GM23338 (cell line): ENCODE measurements around the gene SMYD3. TPM values are rescaled to one million over a fixed set of nuclear protein-coding genes. Genes with fewer than 3 reads are reported as not detected.

Source experiments
- ATAC-seq: fragments of 200-7000 bp; cut with Tn5 transposase; 3 replicates; pipeline ENCODE4 v1.9.1; 2020
- DNase-seq: peaks from one replicate; pipeline ENCODE4 v3.0.0-alpha.2; 2015; ENCODE audit warnings: low spot score
- H2AFZ ChIP-seq: fragments of 200-600 bp; sonication (generic); 2 replicates; pipeline ENCODE4 v1.8.0; 2016; ENCODE audit warnings: antibody characterized with exemption, mild to moderate bottlenecking, moderate library complexity
- H3F3A ChIP-seq: fragments of 200-600 bp; sonication (generic); replicated peaks from 2 replicates; pipeline ENCODE4 v1.8.0; 2017; ENCODE audit warnings: antibody characterized with exemption, mixed run types, low read depth
- H3K27ac ChIP-seq: fragments of 200-600 bp; sonication (generic); 2 replicates; pipeline ENCODE4 v1.6.1; 2016; ENCODE audit warnings: low read depth
- H3K27me3 ChIP-seq: fragments of 200-600 bp; sonication (generic); 2 replicates; pipeline ENCODE4 v1.8.0; 2016; ENCODE audit warnings: mild to moderate bottlenecking, mixed run types, moderate library complexity; ENCODE audit not compliant: insufficient read depth
- H3K36me3 ChIP-seq: fragments of 200-600 bp; sonication (generic); 2 replicates; pipeline ENCODE4 v1.8.0; 2016; ENCODE audit warnings: mild to moderate bottlenecking; ENCODE audit not compliant: insufficient read depth
- H3K4me1 ChIP-seq: fragments of 200-600 bp; sonication (generic); 2 replicates; pipeline ENCODE4 v1.8.0; 2016; ENCODE audit warnings: mild to moderate bottlenecking, moderate library complexity; ENCODE audit not compliant: insufficient read depth
- H3K4me2 ChIP-seq: fragments of 200-600 bp; sonication (generic); 2 replicates; pipeline ENCODE4 v1.7.1; 2017; ENCODE audit warnings: mixed run types
- H3K4me3 ChIP-seq: fragments of 200-600 bp; sonication (generic); 2 replicates; pipeline ENCODE4 v1.6.1; 2016; ENCODE audit warnings: mixed run types
- H3K79me2 ChIP-seq: fragments of 200-600 bp; sonication (generic); replicated peaks from 2 replicates; pipeline ENCODE4 v1.8.0; 2017; ENCODE audit warnings: mild to moderate bottlenecking; ENCODE audit not compliant: insufficient read depth
- H3K9me2 ChIP-seq: fragments of 200-600 bp; sonication (generic); 2 replicates; pipeline ENCODE4 v1.8.0; 2017; ENCODE audit not compliant: insufficient read depth
- H4K20me1 ChIP-seq: fragments of 200-600 bp; sonication (generic); replicated peaks from 2 replicates; pipeline ENCODE4 v1.8.0; 2017; ENCODE audit warnings: mild to moderate bottlenecking; ENCODE audit not compliant: insufficient read depth
- H3K27ac Mint-ChIP-seq: 2 replicates; pipeline ENCODE4 v1.8.0; 2020; ENCODE audit warnings: inconsistent platforms, mild to moderate bottlenecking, moderate library complexity, mixed read lengths
- H3K27me3 Mint-ChIP-seq: 3 replicates; pipeline ENCODE4 v1.8.0; 2022; ENCODE audit warnings: low read depth, mild to moderate bottlenecking, moderate library complexity, mixed read lengths, inconsistent platforms; ENCODE audit not compliant: insufficient read depth, poor library complexity
- H3K36me3 Mint-ChIP-seq: 3 replicates; pipeline ENCODE4 v1.8.0; 2021; ENCODE audit warnings: low read depth, mild to moderate bottlenecking, inconsistent platforms, moderate library complexity, mixed read lengths
- H3K4me1 Mint-ChIP-seq: 3 replicates; pipeline ENCODE4 v1.8.0; 2020; ENCODE audit warnings: mild to moderate bottlenecking, inconsistent platforms, mixed read lengths
- H3K4me3 Mint-ChIP-seq: 3 replicates; pipeline ENCODE4 v1.8.0; 2021; ENCODE audit warnings: moderate library complexity, mild to moderate bottlenecking, inconsistent platforms, mixed read lengths
- H3K9me3 Mint-ChIP-seq: 3 replicates; pipeline ENCODE4 v1.8.0; 2020; ENCODE audit warnings: moderate library complexity, mild to moderate bottlenecking, inconsistent platforms, mixed read lengths
- CREB1 ChIP-seq: fragments of 250-450 bp; sonication (Bioruptor Pico); IDR thresholded peaks from 2 replicates; pipeline ENCODE4 v1.5.0; 2020; ENCODE audit warnings: low read depth, mild to moderate bottlenecking, moderate library complexity
- ETS1 ChIP-seq: IDR thresholded peaks from 2 replicates; pipeline ENCODE4 v1.6.1; 2016; ENCODE audit warnings: antibody characterized with exemption
- EZH2 ChIP-seq: fragments of 200-600 bp; sonication (generic); IDR thresholded peaks from one replicate; pipeline ENCODE4 v1.8.0; 2017; ENCODE audit warnings: antibody characterized with exemption, mild to moderate bottlenecking, low read depth; ENCODE audit not compliant: unreplicated experiment
- JUNB ChIP-seq: IDR thresholded peaks from one replicate; pipeline ENCODE4 v1.6.1; 2016; ENCODE audit warnings: antibody characterized with exemption; ENCODE audit not compliant: unreplicated experiment
- NANOG ChIP-seq: IDR thresholded peaks from 2 replicates; pipeline ENCODE4 v1.6.1; 2016; ENCODE audit warnings: antibody characterized with exemption, borderline replicate concordance
- POLR2AphosphoS5 ChIP-seq: IDR thresholded peaks from 2 replicates; pipeline ENCODE4 v1.6.1; 2016; ENCODE audit warnings: antibody characterized with exemption, low read depth
- REST ChIP-seq: IDR thresholded peaks from one replicate; pipeline ENCODE4 v1.6.1; 2018; ENCODE audit warnings: antibody characterized with exemption; ENCODE audit not compliant: unreplicated experiment
- STAT1 ChIP-seq: IDR thresholded peaks from one replicate; pipeline ENCODE4 v1.6.1; 2016; ENCODE audit warnings: antibody characterized with exemption; ENCODE audit not compliant: unreplicated experiment
- ZNF114 ChIP-seq: fragments of 250-450 bp; sonication (Bioruptor Pico); IDR thresholded peaks from 2 replicates; pipeline ENCODE4 v1.5.0; 2020; ENCODE audit warnings: mild to moderate bottlenecking, moderate library complexity
- polyA plus RNA-seq: library from polyadenylated mRNA; unstranded; fragments of >200 nt; fragmentation: Nextera tagmentation; extraction: Ambion mirVana; gene quantifications from 2 replicates; pipeline ENCODE4 v1.2.1, GENCODE V29; 2016
- total RNA-seq: library from RNA; depleted of rRNA; stranded (reverse); fragments of >200 nt; shearing (Covaris generic); gene quantifications from 2 replicates; pipeline ENCODE4 v1.2.3, GENCODE V29; 2014
- TF ChIP-seq, protein P1 (sequence below), 2 experiments: fragments of 200-600 bp in 1 of 2; sonication (generic) in 1 of 2; conservative IDR thresholded peaks; 2 replicates each; pipeline versions ENCODE4 v1.5.1 to v1.6.1; 2016 to 2017; ENCODE audit warnings: antibody characterized with exemption in 2 of 2, low read depth in 2 of 2, mild to moderate bottlenecking in 2 of 2, moderate library complexity in 1 of 2
- TF ChIP-seq, protein P2 (sequence below): fragments of 250-450 bp; sonication (Bioruptor Pico); IDR thresholded peaks from 2 replicates; pipeline ENCODE4 v1.5.0; 2020; ENCODE audit warnings: mild to moderate bottlenecking, moderate library complexity

The SMYD3 gene
- total and polyA plus RNA-seq, 2 experiments from 2014 or later, result 31.8 to 34.4 TPM

- DNase-seq, result no peak
- Histone ChIP-seq H3K4me2 (no peak overlapping the region), H3K4me1 (no peaks in the 10 kb centered on the region), H3K27me3 (no peaks in the 10 kb centered on the region), H3K9me2 (no peaks in the 10 kb centered on the region), H2AFZ (no peak overlapping the region), H3K36me3 (no peaks in the 10 kb centered on the region), H3K27ac (no peak overlapping the region), H3F3A (no peaks in the 10 kb centered on the region), H4K20me1 (peaks cover 3% of the 10 kb centered on the region; the same call in 1 of the 2 replicates), H3K79me2 (peaks cover 20% of the 10 kb centered on the region), H3K4me3 (no peak overlapping the region)
- Mint-ChIP-seq H3K27ac (no peak overlapping the region), H3K27me3 (no peaks in the 10 kb centered on the region), H3K4me3 (no peak overlapping the region), H3K36me3 (no peaks in the 10 kb centered on the region), H3K4me1 (no peaks in the 10 kb centered on the region), H3K9me3 (no peaks in the 10 kb centered on the region)
- ATAC-seq, result no peak
- TF ChIP-seq REST, result no peak
- TF ChIP-seq, protein P1, sequence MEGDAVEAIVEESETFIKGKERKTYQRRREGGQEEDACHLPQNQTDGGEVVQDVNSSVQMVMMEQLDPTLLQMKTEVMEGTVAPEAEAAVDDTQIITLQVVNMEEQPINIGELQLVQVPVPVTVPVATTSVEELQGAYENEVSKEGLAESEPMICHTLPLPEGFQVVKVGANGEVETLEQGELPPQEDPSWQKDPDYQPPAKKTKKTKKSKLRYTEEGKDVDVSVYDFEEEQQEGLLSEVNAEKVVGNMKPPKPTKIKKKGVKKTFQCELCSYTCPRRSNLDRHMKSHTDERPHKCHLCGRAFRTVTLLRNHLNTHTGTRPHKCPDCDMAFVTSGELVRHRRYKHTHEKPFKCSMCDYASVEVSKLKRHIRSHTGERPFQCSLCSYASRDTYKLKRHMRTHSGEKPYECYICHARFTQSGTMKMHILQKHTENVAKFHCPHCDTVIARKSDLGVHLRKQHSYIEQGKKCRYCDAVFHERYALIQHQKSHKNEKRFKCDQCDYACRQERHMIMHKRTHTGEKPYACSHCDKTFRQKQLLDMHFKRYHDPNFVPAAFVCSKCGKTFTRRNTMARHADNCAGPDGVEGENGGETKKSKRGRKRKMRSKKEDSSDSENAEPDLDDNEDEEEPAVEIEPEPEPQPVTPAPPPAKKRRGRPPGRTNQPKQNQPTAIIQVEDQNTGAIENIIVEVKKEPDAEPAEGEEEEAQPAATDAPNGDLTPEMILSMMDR (conservative IDR thresholded peaks at IDR 0.05; ENCODE audit: low read depth in 2 of 2), result no peak
- no peak for TF ChIP-seq STAT1
- no peak for TF ChIP-seq ZNF114 (CRISPR knock-in tag)
- TF ChIP-seq ETS1, result no peak
- no peak for TF ChIP-seq CREB1
- TF ChIP-seq POLR2AphosphoS5, result no peak
- TF ChIP-seq JUNB, result no peak
- TF ChIP-seq NANOG, result no peak
- no peak for TF ChIP-seq EZH2
- TF ChIP-seq, protein P2, sequence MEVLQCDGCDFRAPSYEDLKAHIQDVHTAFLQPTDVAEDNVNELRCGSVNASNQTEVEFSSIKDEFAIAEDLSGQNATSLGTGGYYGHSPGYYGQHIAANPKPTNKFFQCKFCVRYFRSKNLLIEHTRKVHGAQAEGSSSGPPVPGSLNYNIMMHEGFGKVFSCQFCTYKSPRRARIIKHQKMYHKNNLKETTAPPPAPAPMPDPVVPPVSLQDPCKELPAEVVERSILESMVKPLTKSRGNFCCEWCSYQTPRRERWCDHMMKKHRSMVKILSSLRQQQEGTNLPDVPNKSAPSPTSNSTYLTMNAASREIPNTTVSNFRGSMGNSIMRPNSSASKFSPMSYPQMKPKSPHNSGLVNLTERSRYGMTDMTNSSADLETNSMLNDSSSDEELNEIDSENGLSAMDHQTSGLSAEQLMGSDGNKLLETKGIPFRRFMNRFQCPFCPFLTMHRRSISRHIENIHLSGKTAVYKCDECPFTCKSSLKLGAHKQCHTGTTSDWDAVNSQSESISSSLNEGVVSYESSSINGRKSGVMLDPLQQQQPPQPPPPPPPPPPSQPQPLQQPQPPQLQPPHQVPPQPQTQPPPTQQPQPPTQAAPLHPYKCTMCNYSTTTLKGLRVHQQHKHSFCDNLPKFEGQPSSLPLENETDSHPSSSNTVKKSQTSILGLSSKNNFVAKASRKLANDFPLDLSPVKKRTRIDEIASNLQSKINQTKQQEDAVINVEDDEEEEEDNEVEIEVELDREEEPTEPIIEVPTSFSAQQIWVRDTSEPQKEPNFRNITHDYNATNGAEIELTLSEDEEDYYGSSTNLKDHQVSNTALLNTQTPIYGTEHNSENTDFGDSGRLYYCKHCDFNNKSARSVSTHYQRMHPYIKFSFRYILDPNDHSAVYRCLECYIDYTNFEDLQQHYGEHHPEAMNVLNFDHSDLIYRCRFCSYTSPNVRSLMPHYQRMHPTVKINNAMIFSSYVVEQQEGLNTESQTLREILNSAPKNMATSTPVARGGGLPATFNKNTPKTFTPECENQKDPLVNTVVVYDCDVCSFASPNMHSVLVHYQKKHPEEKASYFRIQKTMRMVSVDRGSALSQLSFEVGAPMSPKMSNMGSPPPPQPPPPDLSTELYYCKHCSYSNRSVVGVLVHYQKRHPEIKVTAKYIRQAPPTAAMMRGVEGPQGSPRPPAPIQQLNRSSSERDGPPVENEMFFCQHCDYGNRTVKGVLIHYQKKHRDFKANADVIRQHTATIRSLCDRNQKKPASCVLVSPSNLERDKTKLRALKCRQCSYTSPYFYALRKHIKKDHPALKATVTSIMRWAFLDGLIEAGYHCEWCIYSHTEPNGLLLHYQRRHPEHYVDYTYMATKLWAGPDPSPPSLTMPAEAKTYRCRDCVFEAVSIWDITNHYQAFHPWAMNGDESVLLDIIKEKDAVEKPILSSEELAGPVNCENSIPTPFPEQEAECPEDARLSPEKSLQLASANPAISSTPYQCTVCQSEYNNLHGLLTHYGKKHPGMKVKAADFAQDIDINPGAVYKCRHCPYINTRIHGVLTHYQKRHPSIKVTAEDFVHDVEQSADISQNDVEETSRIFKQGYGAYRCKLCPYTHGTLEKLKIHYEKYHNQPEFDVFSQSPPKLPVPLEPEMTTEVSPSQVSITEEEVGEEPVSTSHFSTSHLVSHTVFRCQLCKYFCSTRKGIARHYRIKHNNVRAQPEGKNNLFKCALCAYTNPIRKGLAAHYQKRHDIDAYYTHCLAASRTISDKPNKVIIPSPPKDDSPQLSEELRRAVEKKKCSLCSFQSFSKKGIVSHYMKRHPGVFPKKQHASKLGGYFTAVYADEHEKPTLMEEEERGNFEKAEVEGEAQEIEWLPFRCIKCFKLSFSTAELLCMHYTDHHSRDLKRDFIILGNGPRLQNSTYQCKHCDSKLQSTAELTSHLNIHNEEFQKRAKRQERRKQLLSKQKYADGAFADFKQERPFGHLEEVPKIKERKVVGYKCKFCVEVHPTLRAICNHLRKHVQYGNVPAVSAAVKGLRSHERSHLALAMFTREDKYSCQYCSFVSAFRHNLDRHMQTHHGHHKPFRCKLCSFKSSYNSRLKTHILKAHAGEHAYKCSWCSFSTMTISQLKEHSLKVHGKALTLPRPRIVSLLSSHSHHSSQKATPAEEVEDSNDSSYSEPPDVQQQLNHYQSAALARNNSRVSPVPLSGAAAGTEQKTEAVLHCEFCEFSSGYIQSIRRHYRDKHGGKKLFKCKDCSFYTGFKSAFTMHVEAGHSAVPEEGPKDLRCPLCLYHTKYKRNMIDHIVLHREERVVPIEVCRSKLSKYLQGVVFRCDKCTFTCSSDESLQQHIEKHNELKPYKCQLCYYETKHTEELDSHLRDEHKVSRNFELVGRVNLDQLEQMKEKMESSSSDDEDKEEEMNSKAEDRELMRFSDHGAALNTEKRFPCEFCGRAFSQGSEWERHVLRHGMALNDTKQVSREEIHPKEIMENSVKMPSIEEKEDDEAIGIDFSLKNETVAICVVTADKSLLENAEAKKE (CRISPR knock-in tag), result no peak
Measured at GRCh38 chr1:246482805-246483568, 24.1 kb downstream of the SMYD3 start.
